Chondrocyte (in vitro differentiated cells): ENCODE measurements around the gene DNAJC22. TPM values are rescaled to one million over a fixed set of nuclear protein-coding genes. Genes with fewer than 3 reads are reported as not detected.
"Not testable (repeated sequence)": the region's sequence is repeated elsewhere in the genome, so short reads cannot be mapped to it uniquely, and the experiment has no call there.

ENCODE experiments used
- DNase-seq: peaks from one replicate; pipeline ENCODE4 v3.0.0; 2021; ENCODE audit warnings: mixed read lengths, low spot score
- H3K27ac Mint-ChIP-seq: one replicate; pipeline ENCODE4 v1.8.0; 2021; ENCODE audit warnings: mild to moderate bottlenecking, moderate library complexity, mixed read lengths; ENCODE audit not compliant: unreplicated experiment
- H3K27me3 Mint-ChIP-seq: 2 replicates; pipeline ENCODE4 v1.8.0; 2021; ENCODE audit warnings: low read depth, mixed read lengths
- H3K36me3 Mint-ChIP-seq: 2 replicates; pipeline ENCODE4 v1.8.0; 2021; ENCODE audit warnings: low read depth, mixed read lengths
- H3K4me1 Mint-ChIP-seq: 2 replicates; pipeline ENCODE4 v1.8.0; 2021; ENCODE audit warnings: low read depth, mild to moderate bottlenecking, mixed read lengths
- H3K4me3 Mint-ChIP-seq: one replicate; pipeline ENCODE4 v1.8.0; 2021; ENCODE audit warnings: mild to moderate bottlenecking, moderate library complexity, mixed read lengths; ENCODE audit not compliant: unreplicated experiment
- H3K9me3 Mint-ChIP-seq: 2 replicates; pipeline ENCODE4 v1.8.0; 2021; ENCODE audit warnings: low read depth, mixed read lengths
- total RNA-seq: library from RNA; stranded (reverse); gene quantifications from 3 replicates; pipeline ENCODE4 v1.2.1, GENCODE V29; 2021
- TF ChIP-seq, protein P1 (sequence below): fragments of 200-600 bp; sonication (generic); IDR thresholded peaks from 2 replicates; pipeline ENCODE4 v1.5.0; 2021; ENCODE audit warnings: antibody characterized with exemption, mild to moderate bottlenecking, moderate library complexity

Gene DNAJC22
- total RNA-seq, 1 donor from 2014 or later, result 0.50 TPM

DNA sequence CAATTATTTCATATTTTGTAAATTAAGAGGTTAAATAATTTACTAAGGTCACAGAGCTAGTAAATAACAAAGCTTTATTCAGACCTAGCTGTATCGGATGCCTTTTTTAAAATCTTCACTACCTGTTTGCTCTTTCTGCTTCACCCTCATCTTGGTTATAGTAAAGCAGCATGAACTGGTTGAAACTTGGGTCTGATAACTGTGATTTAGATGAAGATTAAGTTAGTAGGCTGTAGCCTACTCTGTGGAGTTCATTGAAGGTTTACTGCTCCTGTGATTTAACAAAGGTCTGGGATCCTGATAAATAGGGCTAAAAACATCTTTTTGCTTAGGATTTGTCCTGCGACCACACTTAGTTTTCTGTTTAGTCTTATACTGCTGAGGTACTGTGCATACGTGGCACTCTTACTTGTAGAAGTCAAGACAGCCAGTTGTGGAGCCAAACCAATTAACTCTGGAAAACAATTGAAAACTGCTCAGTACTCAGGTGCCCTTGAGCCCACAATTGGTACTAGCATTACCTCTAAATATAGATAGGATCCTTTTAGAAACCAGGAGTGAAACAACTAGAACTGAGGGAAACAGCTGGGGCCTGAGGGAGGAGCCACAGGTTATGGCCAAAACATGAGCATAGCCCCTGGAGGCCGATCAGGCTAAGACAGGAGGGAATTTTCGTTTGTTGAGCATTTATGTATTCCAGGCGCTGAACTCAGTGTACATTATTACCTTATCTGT is 22.9 kb downstream of the DNAJC22 start:
- Mint-ChIP-seq H3K36me3 (no peaks in the 10 kb centered on the region), H3K27ac (peak overlapping the region; percentile 24), H3K4me3 (peak overlapping the region; percentile 33), H3K4me1 (peaks cover 38% of the 10 kb centered on the region), H3K27me3 (no peaks in the 10 kb centered on the region), H3K9me3 (no peaks in the 10 kb centered on the region)
- TF ChIP-seq, protein P1, sequence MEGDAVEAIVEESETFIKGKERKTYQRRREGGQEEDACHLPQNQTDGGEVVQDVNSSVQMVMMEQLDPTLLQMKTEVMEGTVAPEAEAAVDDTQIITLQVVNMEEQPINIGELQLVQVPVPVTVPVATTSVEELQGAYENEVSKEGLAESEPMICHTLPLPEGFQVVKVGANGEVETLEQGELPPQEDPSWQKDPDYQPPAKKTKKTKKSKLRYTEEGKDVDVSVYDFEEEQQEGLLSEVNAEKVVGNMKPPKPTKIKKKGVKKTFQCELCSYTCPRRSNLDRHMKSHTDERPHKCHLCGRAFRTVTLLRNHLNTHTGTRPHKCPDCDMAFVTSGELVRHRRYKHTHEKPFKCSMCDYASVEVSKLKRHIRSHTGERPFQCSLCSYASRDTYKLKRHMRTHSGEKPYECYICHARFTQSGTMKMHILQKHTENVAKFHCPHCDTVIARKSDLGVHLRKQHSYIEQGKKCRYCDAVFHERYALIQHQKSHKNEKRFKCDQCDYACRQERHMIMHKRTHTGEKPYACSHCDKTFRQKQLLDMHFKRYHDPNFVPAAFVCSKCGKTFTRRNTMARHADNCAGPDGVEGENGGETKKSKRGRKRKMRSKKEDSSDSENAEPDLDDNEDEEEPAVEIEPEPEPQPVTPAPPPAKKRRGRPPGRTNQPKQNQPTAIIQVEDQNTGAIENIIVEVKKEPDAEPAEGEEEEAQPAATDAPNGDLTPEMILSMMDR, result peak; percentile 57
- DNase-seq, result no peak

GRCh38 chr12:49370539-49370938 is 23.9 kb downstream of the DNAJC22 start:
- H3K36me3 Mint-ChIP-seq, result no peaks in the 10 kb centered on the region
- H3K27me3 Mint-ChIP-seq, result no peaks in the 10 kb centered on the region
- H3K9me3 Mint-ChIP-seq, result no peaks in the 10 kb centered on the region
- peaks cover 33% of the 10 kb centered on the region for H3K4me1 Mint-ChIP-seq
- TF ChIP-seq, protein P1, result no peak
- no peak for DNase-seq
- no peak overlapping the region for H3K4me3 Mint-ChIP-seq
- H3K27ac Mint-ChIP-seq, result no peak overlapping the region

- Mint-ChIP-seq H3K27ac (no peak overlapping the region), H3K9me3 (no peaks in the 10 kb centered on the region), H3K4me3 (no peak overlapping the region), H3K4me1 (peaks cover 7% of the 10 kb centered on the region), H3K36me3 (no peaks in the 10 kb centered on the region), H3K27me3 (no peaks in the 10 kb centered on the region)
- DNase-seq, result no peak
- TF ChIP-seq, protein P1, result no peak
Measured at GRCh38 chr12:49375406-49375805, 28.7 kb downstream of the DNAJC22 start.

DNA sequence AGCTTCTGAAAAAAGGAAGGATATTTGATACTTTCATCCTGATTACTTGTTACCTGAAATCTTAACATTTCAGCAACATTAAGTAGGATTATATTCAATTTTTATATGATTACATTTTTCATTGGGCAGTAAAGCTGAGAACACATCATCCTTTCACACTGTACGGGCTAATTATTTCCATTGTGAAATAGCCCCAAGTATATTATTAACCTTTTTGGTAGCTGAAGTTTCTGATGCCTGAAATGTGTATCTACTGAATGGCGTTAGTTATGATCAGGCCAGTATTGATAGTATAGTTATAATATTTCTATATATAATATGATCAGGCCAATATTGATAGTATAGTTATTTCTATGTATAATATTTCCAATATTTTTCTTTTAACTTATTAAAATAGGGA is 30.7 kb downstream of the DNAJC22 start:
- H3K4me3 Mint-ChIP-seq, result no peak overlapping the region
- H3K36me3 Mint-ChIP-seq, result no peaks in the 10 kb centered on the region

DNA sequence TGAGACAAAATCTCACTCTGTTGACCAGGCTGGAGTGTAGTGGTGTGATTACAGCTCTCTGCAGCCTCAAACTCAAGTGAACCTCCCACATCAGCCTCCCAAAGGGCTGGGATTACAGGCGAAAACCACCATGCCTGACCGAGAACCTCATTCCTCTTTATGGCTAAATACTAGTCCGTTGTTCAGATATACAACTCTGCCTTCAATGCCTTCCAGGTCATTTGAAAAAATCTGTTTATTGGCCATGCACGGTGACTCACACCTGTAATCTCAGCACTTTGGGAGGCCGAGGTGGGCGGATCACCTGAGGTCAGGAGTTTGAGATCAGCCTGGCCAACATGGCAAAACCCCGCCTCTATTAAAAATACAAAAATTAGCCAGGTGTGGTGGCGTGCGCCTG is 33.5 kb downstream of the DNAJC22 start:
- not testable (repeated sequence) for H3K36me3 Mint-ChIP-seq, H3K4me3 Mint-ChIP-seq, H3K9me3 Mint-ChIP-seq, H3K27me3 Mint-ChIP-seq, DNase-seq, H3K27ac Mint-ChIP-seq
- H3K4me1 Mint-ChIP-seq, result peaks cover 13% of the 10 kb centered on the region

More for the DNA sequence above, 30.7 kb downstream of the DNAJC22 start:
- H3K4me1 Mint-ChIP-seq, result peaks cover 11% of the 10 kb centered on the region
- no peak for DNase-seq
- no peaks in the 10 kb centered on the region for H3K27me3 Mint-ChIP-seq
- H3K9me3 Mint-ChIP-seq, result no peaks in the 10 kb centered on the region
- TF ChIP-seq, protein P1, result no peak
- H3K27ac Mint-ChIP-seq, result no peak overlapping the region
